ENCODE results near the gene ARHGAP10.
"Not testable (repeated sequence)": the region's sequence is repeated elsewhere in the genome, so short reads cannot be mapped to it uniquely, and the experiment has no call there.

Gene ARHGAP10

GRCh38 chr4:147862043-147862692 lies 130.3 kb downstream of the ARHGAP10 start:
- DNase-seq: no peak

- no peak for DNase-seq
Measured at GRCh38 chr4:147863111-147863747, 131.3 kb downstream of the ARHGAP10 start.

- no peak for DNase-seq
Measured at GRCh38 chr4:147863808-147864472, 132.1 kb downstream of the ARHGAP10 start.

GRCh38 chr4:147864607-147865006 lies 132.7 kb downstream of the ARHGAP10 start:
- no peak for DNase-seq

GRCh38 chr4:147865926-147866325 lies 134.0 kb downstream of the ARHGAP10 start:
- DNase-seq: no peak

GRCh38 chr4:147866532-147867271 lies 134.8 kb downstream of the ARHGAP10 start:
- peak; percentile 89 for DNase-seq

- no peak for DNase-seq
Measured at GRCh38 chr4:147874109-147874508, 142.2 kb downstream of the ARHGAP10 start.

- DNase-seq: no peak
Measured at GRCh38 chr4:147877308-147877771, 145.5 kb downstream of the ARHGAP10 start.

GRCh38 chr4:147879676-147880075 lies 147.8 kb downstream of the ARHGAP10 start:
- DNase-seq: no peak

- DNase-seq: no peak
Measured at GRCh38 chr4:147880511-147880910, 148.6 kb downstream of the ARHGAP10 start.

GRCh38 chr4:147884536-147884935 lies 152.6 kb downstream of the ARHGAP10 start:
- no peak for DNase-seq

GRCh38 chr4:147885216-147885615 lies 153.3 kb downstream of the ARHGAP10 start:
- DNase-seq: not testable (repeated sequence)

- no peak for DNase-seq
Measured at GRCh38 chr4:147891476-147892115, 159.7 kb downstream of the ARHGAP10 start.

GRCh38 chr4:147899512-147899911 lies 167.6 kb downstream of the ARHGAP10 start:
- no peak for DNase-seq

- DNase-seq: no peak
Measured at GRCh38 chr4:147901388-147901787, 169.5 kb downstream of the ARHGAP10 start.

- DNase-seq: no peak
Measured at GRCh38 chr4:147901916-147902315, 170.0 kb downstream of the ARHGAP10 start.

- no peak for DNase-seq
Measured at GRCh38 chr4:147909225-147909624, 177.3 kb downstream of the ARHGAP10 start.

- DNase-seq: no peak
Measured at GRCh38 chr4:147910315-147910714, 178.4 kb downstream of the ARHGAP10 start.

GRCh38 chr4:147912106-147912505 lies 180.2 kb downstream of the ARHGAP10 start:
- not testable (repeated sequence) for DNase-seq

- no peak for DNase-seq
Measured at GRCh38 chr4:147913137-147913536, 181.2 kb downstream of the ARHGAP10 start.

GRCh38 chr4:147916351-147916750 lies 184.5 kb downstream of the ARHGAP10 start:
- no peak for DNase-seq

GRCh38 chr4:147923381-147923780 lies 191.5 kb downstream of the ARHGAP10 start:
- DNase-seq: no peak

GRCh38 chr4:147923854-147924253 lies 192.0 kb downstream of the ARHGAP10 start:
- DNase-seq: no peak

All from stimulated activated CD4-positive, alpha-beta T cell treated with anti-CD3 and anti-CD28 coated beads, Interleukin-1b, Interleukin-23, amount 100 ng/mL, for 48 hours (primary cell).